GM18505 (cell line): ENCODE data around the gene CNTN4.

Experiments used
- ATAC-seq: cut with Tn5 transposase; IDR thresholded peaks from one replicate; pipeline ENCODE4 v1.9.1; 2021; ENCODE audit not compliant: unreplicated experiment
- POLR2A ChIP-seq: IDR thresholded peaks from 4 replicates; pipeline ENCODE4 v1.6.1; 2011; ENCODE audit warnings: borderline replicate concordance; ENCODE audit not compliant: insufficient read depth, insufficient read length; ENCODE audit errors: extremely low read depth

The CNTN4 gene

DNA sequence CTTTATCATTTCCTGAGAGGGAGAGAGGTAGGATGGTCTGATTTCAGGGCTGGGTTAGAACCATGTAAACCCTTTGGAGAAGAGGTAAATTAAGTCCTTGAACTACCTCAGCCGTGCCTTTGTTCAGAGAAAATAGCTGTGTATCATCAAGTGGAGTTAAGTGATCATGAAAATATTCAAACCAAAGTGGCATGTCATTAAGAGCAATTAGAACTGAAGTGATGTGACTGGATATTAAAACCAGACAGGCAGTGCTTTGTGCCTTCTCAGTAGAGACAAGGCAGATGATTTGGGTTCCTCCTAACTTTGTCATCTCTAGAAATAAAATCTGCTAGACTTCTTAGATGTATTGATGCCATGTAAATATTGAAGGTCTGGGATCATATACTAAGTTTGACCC lies 840.0 kb downstream of the CNTN4 start:
- ATAC-seq = no peak
- TF ChIP-seq POLR2A = no peak

DNA sequence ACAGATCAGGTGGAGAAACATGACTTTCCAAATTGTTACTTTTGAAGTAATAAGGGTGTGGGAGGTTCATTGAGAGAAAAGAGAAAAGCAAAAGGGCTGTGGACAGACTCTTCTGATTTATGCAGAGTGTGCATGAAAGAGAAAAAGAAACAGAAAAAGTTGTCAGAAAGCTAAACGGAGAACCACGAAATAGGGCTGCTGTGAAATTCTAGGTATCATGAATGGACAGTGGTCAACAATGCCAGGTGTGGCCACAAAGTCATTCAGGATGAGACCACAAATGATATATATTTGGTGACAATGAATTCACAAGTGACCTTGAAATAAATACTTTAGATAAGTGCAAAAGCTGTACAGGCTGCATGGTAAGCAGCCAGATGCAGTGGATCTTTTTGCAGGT lies 841.4 kb downstream of the CNTN4 start:
- TF ChIP-seq POLR2A = no peak
- ATAC-seq = no peak

DNA sequence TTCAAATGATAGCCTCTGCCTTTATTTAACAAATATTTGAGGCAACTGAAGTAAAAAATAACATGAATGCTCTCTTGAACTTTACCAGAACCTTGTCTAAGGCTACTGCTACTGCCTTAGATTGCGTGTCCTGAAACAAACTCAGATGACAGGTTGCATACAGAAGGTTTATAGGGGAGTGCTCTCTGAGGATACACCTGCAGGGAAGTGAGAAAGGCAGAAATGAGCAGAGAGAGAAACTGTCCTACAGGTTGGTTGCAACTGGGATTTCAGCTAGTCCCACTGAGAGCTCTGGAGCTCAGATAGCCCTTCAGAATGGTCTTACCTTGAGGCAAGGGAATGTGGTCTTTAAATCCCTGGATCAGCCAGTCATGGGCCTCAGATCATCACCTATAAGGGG lies 846.0 kb downstream of the CNTN4 start:
- TF ChIP-seq POLR2A = no peak
- ATAC-seq = peak; percentile 97

DNA sequence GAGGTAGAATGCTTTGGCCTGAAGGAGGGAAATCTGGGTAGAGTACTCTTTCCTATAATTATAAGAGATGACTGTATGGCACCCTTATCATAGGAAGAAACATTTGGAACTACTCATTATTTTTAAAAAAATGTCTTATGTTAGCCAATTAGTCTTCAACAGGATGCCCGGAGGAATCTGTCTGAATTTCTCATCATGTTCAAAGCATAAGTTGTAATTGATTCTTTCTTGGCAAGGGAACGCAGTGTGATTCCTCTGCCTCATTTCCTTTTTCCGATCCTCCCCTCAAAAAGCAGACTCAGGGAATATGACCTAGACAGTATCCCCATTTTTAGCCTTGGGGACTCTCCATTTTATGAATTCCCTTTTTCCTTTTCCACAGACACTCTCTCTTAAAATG lies 846.5 kb downstream of the CNTN4 start:
- TF ChIP-seq POLR2A = no peak
- ATAC-seq = no peak

DNA sequence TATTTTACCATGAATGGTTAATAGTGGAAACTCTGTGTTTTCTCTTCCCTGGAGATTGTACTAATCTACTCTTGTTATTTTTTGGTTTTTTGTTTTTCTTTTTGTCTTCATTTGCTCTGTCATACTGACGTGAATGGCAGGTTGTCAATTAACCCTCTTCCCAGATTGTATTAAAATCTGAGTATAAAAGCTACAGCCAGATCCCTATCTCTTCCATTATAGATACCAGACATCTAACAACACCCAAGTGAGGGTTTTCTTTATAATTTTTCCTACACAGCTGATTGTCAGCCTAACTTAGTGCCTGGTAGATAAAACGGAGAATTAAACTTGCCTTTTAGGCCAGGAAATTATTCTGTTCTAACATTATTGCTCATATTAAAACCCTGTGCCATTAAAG lies 848.9 kb downstream of the CNTN4 start:
- TF ChIP-seq POLR2A = no peak
- no peak for ATAC-seq

DNA sequence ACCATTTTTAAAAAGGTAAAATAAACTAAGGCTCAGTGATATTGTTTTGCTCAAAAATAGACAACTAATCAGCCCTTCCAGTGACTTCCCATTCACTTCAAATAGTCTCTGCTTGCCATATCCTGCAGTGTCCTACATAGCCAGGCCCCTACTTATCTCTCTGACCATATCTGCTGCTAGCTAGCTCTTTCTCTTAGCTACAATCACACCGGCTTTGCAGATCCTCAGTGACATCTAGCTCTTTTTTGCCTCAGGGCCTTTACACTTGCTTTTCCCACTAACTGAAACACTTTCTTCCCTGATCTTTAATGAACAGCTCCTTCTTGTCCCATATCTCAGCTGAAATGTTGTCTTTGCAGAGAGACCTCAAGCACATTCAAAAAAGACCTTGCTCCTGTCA lies 850.2 kb downstream of the CNTN4 start:
- no peak for TF ChIP-seq POLR2A
- no peak for ATAC-seq

DNA sequence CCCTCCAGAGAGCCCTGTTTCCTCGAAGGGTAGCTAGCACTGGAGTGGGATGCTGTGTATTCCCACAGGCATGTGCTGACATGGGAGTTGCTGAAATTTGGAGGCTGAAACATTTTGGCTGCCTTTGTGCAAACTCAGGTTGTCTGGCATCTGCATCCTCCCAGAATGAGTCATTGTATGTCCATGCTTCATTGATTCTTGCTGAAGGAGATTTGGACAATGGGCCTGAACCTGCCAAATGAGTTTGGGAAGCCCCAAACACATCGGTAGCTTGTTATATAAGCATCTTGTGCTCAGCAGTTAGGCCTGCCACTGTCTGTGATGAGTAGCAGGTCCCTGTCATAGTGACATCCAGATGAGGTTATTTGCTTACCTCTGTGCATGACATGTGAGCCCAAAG lies 851.5 kb downstream of the CNTN4 start:
- ATAC-seq = peak; percentile 57
- no peak for TF ChIP-seq POLR2A

DNA sequence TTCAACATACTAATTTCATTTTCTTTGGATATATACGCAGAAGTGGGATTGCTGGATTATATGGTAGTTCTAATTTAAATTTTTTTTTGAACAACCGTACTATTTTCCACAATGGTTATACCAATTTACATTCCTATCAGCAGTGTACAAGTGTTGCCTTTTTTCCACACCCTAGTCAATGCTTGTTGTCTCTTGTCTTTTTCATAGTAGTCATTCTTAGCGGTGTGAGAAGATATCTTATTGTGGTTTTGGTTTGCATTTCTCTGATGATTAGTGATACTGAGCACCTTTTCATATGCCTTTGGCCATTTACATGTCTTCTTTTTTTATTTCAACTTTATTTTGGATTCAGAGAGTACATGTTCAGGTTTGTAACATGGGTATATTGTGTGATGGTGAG lies 858.4 kb downstream of the CNTN4 start:
- no peak for ATAC-seq
- TF ChIP-seq POLR2A = no peak

DNA sequence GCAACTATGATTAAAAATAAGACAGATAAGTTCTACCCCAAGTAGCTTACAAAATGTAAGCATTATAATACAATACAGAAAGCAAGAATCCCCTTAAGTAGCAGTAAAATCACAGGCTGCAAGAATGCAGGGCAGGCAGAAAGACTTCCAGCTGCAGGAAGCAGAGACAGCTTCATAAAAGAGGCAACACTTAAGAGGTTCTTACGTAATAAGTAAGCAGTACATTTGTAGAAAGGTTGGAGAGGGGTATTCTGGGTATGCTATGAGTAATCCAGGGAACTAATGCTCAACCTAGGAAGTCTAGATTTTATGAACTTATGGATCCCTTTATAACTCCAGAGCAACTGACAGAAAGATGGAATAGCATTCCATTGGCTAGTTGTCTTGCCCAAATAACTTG lies 859.9 kb downstream of the CNTN4 start:
- no peak for ATAC-seq
- TF ChIP-seq POLR2A = no peak

DNA sequence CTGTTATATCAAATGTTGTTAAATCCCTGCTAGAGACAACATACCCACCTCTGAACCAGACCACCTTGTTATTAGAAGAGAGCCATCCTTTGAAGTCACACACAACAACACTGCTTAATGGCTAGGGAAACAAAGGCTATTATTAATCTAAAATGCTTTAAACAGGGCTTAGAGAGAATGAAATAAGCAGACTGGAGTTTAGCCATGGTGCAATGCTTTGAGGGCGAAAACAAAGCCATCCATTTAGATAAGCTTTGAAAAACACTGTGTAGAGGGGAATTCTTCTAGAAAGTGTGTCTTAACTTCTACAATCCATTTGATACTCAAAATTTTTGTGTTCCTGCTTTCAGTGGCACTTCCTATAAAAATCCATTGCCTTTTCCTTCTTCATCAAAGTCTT lies 862.9 kb downstream of the CNTN4 start:
- no peak for ATAC-seq

DNA sequence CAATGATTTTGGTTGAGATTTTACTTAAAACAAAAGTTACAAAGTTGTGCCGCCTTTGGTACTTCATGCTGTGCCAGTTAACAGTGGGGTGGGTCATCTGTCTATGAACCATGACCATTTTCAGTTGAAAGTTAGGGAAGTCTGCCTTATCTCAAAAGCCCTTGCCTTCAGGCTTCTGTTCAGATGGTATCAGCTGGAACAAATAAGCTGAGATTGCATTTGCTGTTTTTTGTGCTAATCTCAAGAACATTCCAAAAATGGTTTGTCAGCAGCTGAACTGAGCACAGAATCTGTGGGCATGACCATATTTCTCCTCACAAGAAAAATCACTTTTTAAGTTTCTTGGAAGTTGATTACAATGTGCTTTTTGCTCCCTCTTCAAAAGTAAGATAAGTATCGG lies 869.2 kb downstream of the CNTN4 start:
- no peak for TF ChIP-seq POLR2A
- ATAC-seq = no peak

More for the DNA sequence above, 862.9 kb downstream of the CNTN4 start:
- TF ChIP-seq POLR2A = no peak

DNA sequence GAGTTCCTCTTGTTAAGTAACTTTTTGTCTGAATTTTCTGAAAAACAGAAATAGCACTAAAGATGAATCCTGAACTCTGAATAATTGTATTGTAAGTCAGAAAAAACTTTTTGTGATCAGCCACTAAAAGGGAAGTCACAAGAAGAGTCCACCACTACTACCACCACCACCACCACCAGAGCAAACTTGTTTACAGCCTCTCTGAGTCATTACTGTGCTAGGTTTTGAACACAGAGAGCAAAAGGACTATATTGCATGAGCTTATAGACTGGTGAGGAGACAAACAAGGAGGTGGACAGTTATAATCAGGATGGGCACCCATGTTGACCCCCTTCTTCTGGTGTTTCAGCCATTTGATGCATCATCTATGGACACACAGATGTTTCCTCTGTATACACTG lies 869.8 kb downstream of the CNTN4 start:
- TF ChIP-seq POLR2A = no peak
- peak; percentile 64 for ATAC-seq

DNA sequence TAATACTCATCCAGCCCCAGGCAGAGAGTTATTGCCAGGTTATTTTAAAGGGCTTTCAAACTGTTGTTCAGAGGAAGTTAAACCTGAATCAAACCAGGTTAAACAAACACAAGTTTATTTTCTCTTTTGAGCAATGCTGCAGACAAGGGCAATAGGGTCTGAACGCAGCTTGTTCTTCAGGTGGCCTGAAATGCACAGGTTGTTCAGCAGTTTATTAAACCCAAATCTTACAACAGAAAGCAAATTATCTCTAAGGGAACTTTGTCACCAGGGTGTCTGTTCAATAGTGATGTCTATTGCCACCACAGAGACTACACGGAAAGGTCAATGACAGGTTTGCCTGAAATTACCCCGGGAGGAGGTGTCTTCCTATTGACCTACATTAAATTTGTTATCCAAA lies 877.5 kb downstream of the CNTN4 start:
- no peak for ATAC-seq
- TF ChIP-seq POLR2A = no peak

DNA sequence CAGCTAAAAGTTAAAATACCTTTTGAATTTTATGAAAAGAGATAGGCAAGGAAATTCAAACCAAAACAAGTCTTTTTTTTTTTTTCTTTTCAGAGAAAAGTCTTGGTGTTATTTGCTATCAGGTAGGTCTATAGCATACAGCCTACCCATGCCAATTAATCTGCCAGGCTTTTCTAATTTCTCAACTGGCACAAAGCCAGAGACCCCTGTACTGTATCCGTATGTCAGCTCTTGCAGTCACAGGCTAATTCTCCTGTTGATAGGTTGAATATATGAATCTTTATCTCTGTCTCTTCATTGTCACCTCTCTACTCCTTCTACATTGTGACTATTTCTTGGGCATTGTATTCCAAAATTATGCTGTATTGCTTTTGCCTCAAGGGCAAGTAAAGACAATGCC lies 878.1 kb downstream of the CNTN4 start:
- no peak for TF ChIP-seq POLR2A
- no peak for ATAC-seq

DNA sequence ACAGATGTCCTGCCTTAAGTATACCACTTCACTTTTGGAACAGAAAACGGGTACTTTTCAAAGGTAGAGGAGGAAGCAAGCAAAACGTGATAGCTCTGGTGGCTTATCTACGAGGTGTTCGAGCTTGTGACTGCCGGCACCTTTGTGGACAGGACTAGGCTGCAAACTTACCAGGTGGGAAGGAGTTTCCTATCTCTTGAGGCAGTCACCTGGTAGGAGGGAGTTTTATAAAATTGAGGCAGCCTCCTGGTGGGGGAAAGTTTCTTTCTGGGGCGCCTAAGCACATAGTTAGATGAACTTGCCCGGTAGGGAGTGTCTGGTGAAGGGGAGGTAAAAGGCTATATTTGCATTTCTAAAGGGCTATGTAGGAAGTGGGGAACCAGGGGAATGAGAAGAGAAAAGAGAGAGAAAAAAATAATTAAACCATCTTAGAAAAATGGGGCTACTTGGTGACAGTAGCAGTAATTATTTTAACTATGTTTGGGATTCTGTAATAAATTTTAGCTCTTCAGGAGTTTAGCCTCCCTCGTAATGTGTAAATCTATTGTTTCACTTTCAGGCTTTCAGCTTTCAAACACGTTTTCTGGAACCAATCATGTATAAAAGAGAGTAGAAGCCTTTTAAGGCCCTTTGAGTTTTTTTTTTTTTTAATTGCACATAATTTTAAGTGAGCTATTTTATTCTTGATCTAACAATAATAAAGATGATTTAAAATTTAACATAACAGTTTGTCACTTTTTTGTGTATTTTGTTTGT lies 880.5 kb downstream of the CNTN4 start:
- ATAC-seq = no peak
- TF ChIP-seq POLR2A = no peak
